ENCODE results near the gene MAP4K1. TPM values are rescaled to one million over a fixed set of nuclear protein-coding genes. Genes with fewer than 3 reads are reported as not detected.

Gene MAP4K1
- total and polyA plus RNA-seq, 7 donors, result 0.36 to 1.4 (median 0.68) TPM

DNA sequence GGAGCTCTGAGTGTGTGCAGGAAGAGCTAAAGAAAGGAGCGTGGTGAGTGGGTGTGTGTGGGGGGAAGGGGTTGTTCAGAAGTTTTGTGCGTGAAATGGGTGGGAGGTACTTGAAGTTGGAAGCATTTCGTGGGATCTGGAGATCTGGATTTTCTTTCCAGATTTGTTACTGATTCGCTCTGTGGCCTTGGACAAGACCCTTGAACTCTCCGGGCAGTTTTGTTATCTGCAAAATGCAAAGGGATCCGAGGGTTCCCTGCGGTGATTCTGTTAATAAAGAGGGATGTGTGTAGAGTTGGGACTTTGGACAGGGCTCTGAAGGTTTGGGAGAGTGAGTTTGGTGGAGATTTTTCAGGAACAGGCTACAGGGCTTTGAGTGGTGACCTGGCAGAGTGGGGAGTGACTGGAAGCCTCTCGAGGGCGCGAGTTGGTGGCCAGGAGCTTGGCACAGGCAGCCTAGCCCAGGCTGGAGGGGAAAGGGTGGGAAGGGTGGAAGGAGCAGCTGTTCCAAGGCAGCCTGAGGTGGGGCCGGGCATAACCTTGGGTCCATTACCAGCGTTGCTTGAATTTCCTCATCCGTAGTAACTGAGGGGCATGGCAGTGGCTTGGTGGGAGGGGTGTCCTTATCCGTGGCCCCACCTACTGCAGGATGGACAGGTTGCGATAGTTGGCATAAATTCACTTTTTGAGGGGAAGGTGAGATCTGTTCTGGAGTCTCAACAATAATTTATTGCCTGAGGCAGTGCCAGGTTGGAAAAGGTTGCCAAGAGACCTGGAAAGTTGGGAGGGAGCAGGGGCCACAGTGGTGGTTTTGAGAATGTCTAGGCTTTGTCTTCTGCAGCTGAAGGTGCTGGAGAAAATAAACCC lies 31.8 kb upstream of the MAP4K1 start:
- Histone ChIP-seq H3K4me3 (peak overlapping the region; percentile 86), H3K27ac (peak overlapping the region; percentile 95), H3K4me1 (peaks cover 52% of the 10 kb centered on the region), H3K27me3 (ENCODE audit: insufficient read depth in 3 of 3, low read length in 2 of 3) (no peaks in the 10 kb centered on the region), H3K36me3 (ENCODE audit: insufficient read depth in 1 of 2, low read depth in 1 of 2) (no peaks in the 10 kb centered on the region), H3K9me3 (no peaks in the 10 kb centered on the region)
- TF ChIP-seq, protein P1, sequence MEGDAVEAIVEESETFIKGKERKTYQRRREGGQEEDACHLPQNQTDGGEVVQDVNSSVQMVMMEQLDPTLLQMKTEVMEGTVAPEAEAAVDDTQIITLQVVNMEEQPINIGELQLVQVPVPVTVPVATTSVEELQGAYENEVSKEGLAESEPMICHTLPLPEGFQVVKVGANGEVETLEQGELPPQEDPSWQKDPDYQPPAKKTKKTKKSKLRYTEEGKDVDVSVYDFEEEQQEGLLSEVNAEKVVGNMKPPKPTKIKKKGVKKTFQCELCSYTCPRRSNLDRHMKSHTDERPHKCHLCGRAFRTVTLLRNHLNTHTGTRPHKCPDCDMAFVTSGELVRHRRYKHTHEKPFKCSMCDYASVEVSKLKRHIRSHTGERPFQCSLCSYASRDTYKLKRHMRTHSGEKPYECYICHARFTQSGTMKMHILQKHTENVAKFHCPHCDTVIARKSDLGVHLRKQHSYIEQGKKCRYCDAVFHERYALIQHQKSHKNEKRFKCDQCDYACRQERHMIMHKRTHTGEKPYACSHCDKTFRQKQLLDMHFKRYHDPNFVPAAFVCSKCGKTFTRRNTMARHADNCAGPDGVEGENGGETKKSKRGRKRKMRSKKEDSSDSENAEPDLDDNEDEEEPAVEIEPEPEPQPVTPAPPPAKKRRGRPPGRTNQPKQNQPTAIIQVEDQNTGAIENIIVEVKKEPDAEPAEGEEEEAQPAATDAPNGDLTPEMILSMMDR (IDR thresholded peaks at IDR 0.05), result no peak
- DNase-seq, result peak; percentile 52 to 70
- intact Hi-C loops (cut with DNase I), result loop anchor here (5.0 to 10.0 kb wide), 5 partner anchors 43 to 275 kb away; partner anchors contain the start of gene ECH1 (in 2 of the 2)
- WGBS, 3 donors, result 7 to 8% (median 8%) methylated on average over 15 of the region's 15 CpGs
- peak; percentile 6 to 39 (median 32) for ATAC-seq

DNA sequence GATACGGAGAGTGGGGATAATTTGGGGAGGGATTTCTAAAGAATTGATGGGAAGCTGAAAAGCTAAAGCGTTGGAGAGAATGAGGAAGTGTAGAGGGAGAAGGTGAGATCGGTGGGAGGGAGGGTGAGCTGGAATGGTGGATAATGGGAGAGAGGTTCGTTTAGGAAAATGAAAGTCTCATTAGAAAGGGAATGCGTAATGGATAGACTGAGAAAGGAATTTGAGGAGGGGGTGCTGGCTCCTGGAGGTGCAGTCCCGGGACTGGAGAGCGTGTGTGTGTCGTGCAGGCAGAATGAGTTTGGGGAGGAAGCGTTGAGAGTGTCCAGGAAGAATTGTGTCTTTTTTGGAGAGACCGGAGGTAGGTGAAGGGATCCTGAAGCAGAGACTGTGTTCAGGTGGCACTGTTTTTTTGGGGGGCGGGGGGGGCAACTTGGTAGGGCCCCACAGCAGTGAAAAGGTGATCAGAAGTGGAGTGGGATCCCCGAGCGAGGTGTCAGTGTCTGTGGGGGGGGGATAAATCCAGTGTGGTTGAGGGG lies 31.1 kb upstream of the MAP4K1 start:
- peaks cover 45% of the 10 kb centered on the region for H3K4me1 ChIP-seq
- 0 to 3% (median 2%) methylated on average over 13 of the region's 13 CpGs for WGBS, 3 donors

DNA sequence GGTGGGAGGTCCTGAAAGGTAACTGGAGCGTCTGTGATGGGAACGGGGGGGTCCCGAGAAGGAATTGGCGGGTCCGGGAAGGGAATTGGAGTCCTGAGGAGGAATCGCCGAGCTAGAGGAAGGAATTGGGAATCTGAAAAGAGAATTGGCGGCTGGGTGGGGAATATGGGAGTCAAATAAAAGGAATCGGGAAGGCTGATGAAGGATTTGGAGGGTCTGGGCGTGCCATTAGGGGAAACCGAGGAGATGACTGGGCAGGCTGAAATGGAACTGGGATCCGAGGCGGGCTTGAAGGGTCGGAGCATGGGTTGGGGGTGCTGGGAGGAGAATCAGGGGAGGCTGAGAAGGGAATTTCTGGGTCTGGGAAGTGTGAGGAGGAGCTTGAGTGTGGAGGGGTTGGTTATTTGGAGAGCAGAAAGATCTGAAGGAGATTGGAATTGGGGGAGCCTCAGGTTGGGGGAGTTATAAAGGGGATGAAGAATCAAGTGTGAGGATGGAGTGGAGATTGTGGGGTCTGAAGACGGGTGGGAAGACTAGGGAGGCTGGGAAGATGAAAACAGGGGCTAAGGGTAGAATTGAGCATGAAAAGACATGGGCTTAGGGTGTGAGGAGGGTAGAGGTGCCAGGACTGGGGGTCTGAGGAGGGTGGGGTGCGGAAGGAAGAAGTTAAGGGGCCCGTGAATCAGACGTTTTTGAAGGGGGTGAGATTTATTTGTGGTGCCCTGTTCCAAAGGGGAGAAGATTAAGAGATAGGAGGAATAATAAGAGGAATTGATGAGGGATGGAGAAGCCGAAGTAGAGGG lies 30.4 kb upstream of the MAP4K1 start:
- Histone ChIP-seq H3K4me1 (peaks cover 39% of the 10 kb centered on the region), H3K36me3 (ENCODE audit: insufficient read depth in 1 of 2, low read depth in 1 of 2) (no peaks in the 10 kb centered on the region), H3K4me3 (peak overlapping the region; percentile 86), H3K9me3 (no peaks in the 10 kb centered on the region), H3K27ac (peak overlapping the region; percentile 95), H3K27me3 (ENCODE audit: insufficient read depth in 3 of 3, low read length in 2 of 3) (no peaks in the 10 kb centered on the region)
- WGBS, 3 donors, result 0 to 1% (median 0%) methylated on average over 19 of the region's 19 CpGs
- ATAC-seq (no peak), DNase-seq (no peak)
- intact Hi-C loops (cut with DNase I), result loop anchor here (1.0 to 10.0 kb wide), 4 partner anchors 184 to 277 kb away; partner anchors contain the start of genes ECH1 (in 2 of the 2), NFKBIB (in 1 of the 2) and SIRT2 (in 1 of the 2)
- TF ChIP-seq, protein P1 (IDR thresholded peaks at IDR 0.05), result no peak

More for the DNA sequence above, 31.1 kb upstream of the MAP4K1 start:
- H3K27ac ChIP-seq, result peak overlapping the region; percentile 95
- intact Hi-C loops (cut with DNase I), result loop anchor here (5.0 to 10.0 kb wide), 3 partner anchors 183 to 276 kb away; partner anchors contain the start of gene ECH1 (in 2 of the 2)
- DNase-seq, result no peak
- H3K4me3 ChIP-seq, result peak overlapping the region; percentile 86
- no peaks in the 10 kb centered on the region for H3K9me3 ChIP-seq
- no peaks in the 10 kb centered on the region for H3K27me3 ChIP-seq (ENCODE audit: insufficient read depth in 3 of 3, low read length in 2 of 3)
- no peak for ATAC-seq
- TF ChIP-seq, protein P1 (IDR thresholded peaks at IDR 0.05), result no peak
- no peaks in the 10 kb centered on the region for H3K36me3 ChIP-seq (ENCODE audit: insufficient read depth in 1 of 2, low read depth in 1 of 2)

DNA sequence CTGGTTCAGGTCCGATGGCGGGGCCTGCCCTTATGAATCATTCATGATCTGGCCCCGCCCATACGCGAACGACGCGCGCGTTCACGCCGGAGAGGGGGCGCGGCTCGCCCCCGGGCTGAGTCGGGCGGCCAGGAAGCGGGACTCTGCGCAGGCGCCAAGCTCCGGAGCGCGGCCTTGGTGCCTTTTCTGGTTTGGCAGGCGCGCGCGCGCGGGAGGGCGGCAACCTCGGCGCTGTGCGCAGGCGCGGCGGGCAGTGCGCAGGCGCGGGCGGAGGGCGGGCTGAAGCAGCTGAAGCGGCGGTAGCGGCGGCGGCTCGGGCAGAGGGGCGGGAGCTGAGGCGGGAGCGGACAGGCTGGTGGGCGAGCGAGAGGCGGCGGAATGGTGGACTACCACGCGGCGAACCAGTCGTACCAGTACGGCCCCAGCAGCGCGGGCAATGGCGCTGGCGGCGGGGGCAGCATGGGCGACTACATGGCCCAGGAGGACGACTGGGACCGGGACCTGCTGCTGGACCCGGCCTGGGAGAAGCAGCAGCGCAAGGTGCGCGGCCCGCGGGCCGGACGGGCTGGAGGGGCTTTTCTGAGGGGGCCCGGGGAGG lies 29.7 kb upstream of the MAP4K1 start, which contains the start of gene ACTN4:
Gene ACTN4, plus strand, starts transcription at position 282 of the 598 bp plus-strand sequence. Its CDS starts 97 bp downstream, at position 379.
- peaks cover 32% of the 10 kb centered on the region for H3K4me1 ChIP-seq
- TF ChIP-seq, protein P1 (IDR thresholded peaks at IDR 0.05), result no peak
- peak within 1 kb of the TSS; percentile 86 for H3K4me3 ChIP-seq
- no peaks in the 10 kb centered on the region for H3K36me3 ChIP-seq (ENCODE audit: insufficient read depth in 1 of 2, low read depth in 1 of 2)
- peak; percentile 84 to 88 (median 85) for ATAC-seq
- WGBS, 3 donors, result 0% methylated on average over 52 to 77 of the region's 77 CpGs
- peak within 1 kb of the TSS; percentile 95 for H3K27ac ChIP-seq
- no peaks in the 10 kb centered on the region for H3K9me3 ChIP-seq
- peak; percentile 100 for DNase-seq
- no peaks in the 10 kb centered on the region for H3K27me3 ChIP-seq (ENCODE audit: insufficient read depth in 3 of 3, low read length in 2 of 3)
- intact Hi-C loops (cut with DNase I), result loop anchor here (1.0 to 10.0 kb wide), 4 partner anchors 185 to 277 kb away; partner anchors contain the start of genes ECH1 (in 2 of the 2), NFKBIB (in 1 of the 2) and SIRT2 (in 1 of the 2)
